ENCODE measurements around the gene C9orf43. TPM values are rescaled to one million over a fixed set of nuclear protein-coding genes. Genes with fewer than 3 reads are reported as not detected.

C9orf43 gene
- total RNA-seq, 3 donors from 2014 or later = 0.20 to 0.55 TPM; not detected in 1

GRCh38 chr9:113471143-113471542 lies 60.6 kb downstream of the C9orf43 start:
- intact Hi-C loops (cut with DNase I, micrococcal nuclease) = no loop called here
- no peak for ATAC-seq

GRCh38 chr9:113471566-113471965 lies 61.0 kb downstream of the C9orf43 start:
- Histone ChIP-seq H3K4me3 (no peak overlapping the region), H3K9me3 (no peaks in the 10 kb centered on the region), H3K36me3 (ENCODE audit: low read depth) (no peaks in the 10 kb centered on the region), H3K4me1 (ENCODE audit: low read depth) (no peaks in the 10 kb centered on the region)
- TF ChIP-seq CTCF (IDR thresholded peaks at IDR 0.05) = no peak
- DNase-seq (no peak), ATAC-seq (peak; percentile 67)
- intact Hi-C loops (cut with DNase I, micrococcal nuclease) = no loop called here

More at GRCh38 chr9:113471143-113471542, 60.6 kb downstream of the C9orf43 start:
- no peaks in the 10 kb centered on the region for H3K9me3 ChIP-seq
- no peaks in the 10 kb centered on the region for H3K36me3 ChIP-seq (ENCODE audit: low read depth)
- no peak for DNase-seq
- no peak for TF ChIP-seq CTCF (IDR thresholded peaks at IDR 0.05)
- no peaks in the 10 kb centered on the region for H3K4me1 ChIP-seq (ENCODE audit: low read depth)
- H3K4me3 ChIP-seq = no peak overlapping the region

GRCh38 chr9:113472199-113472598 lies 61.7 kb downstream of the C9orf43 start:
- H3K4me1 ChIP-seq (ENCODE audit: low read depth) = no peaks in the 10 kb centered on the region
- no peaks in the 10 kb centered on the region for H3K36me3 ChIP-seq (ENCODE audit: low read depth)
- ATAC-seq = no peak
- no peak overlapping the region for H3K4me3 ChIP-seq
- DNase-seq = no peak
- no peaks in the 10 kb centered on the region for H3K9me3 ChIP-seq
- intact Hi-C loops (cut with DNase I, micrococcal nuclease) = no loop called here
- TF ChIP-seq CTCF (IDR thresholded peaks at IDR 0.05) = no peak

- no peaks in the 10 kb centered on the region for H3K9me3 ChIP-seq
- no peak for DNase-seq
- H3K4me3 ChIP-seq = no peak overlapping the region
- intact Hi-C loops (cut with DNase I, micrococcal nuclease) = no loop called here
- H3K4me1 ChIP-seq (ENCODE audit: low read depth) = no peaks in the 10 kb centered on the region
- no peaks in the 10 kb centered on the region for H3K36me3 ChIP-seq (ENCODE audit: low read depth)
- peak; percentile 33 for ATAC-seq
- TF ChIP-seq CTCF (IDR thresholded peaks at IDR 0.05) = no peak
Measured at GRCh38 chr9:113474360-113475028, 63.9 kb downstream of the C9orf43 start.

GRCh38 chr9:113475031-113475430 lies 64.5 kb downstream of the C9orf43 start:
- TF ChIP-seq CTCF (IDR thresholded peaks at IDR 0.05) = no peak
- H3K4me1 ChIP-seq (ENCODE audit: low read depth) = no peaks in the 10 kb centered on the region
- ATAC-seq (no peak), DNase-seq (no peak)
- no peak overlapping the region for H3K4me3 ChIP-seq
- intact Hi-C loops (cut with DNase I, micrococcal nuclease) = no loop called here
- H3K36me3 ChIP-seq (ENCODE audit: low read depth) = no peaks in the 10 kb centered on the region
- H3K9me3 ChIP-seq = no peaks in the 10 kb centered on the region

DNA sequence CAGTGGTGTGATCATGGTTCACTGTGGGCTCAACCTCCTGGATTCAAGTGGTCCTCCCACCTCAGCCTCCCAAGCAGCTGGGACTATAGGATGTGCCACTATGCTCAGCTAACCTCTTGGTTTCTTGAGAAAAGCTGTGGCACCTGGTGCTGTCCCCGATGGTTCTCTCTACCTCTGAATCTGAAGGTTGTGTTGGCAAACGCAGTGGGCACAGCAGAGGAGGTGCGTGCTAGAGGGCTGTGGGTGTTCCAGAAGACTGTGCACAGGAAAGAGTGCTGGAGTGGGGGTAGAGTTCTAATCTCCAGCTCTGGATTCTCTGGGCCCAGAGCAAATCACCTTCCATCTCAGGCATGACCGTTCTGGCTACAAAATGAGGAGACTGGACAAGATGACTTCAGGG lies 65.4 kb downstream of the C9orf43 start:
- intact Hi-C loops (cut with DNase I, micrococcal nuclease) = no loop called here
- no peak for TF ChIP-seq CTCF (IDR thresholded peaks at IDR 0.05)
- DNase-seq = no peak
- Histone ChIP-seq H3K4me1 (ENCODE audit: low read depth) (no peaks in the 10 kb centered on the region), H3K36me3 (ENCODE audit: low read depth) (no peaks in the 10 kb centered on the region), H3K4me3 (no peak overlapping the region), H3K9me3 (no peaks in the 10 kb centered on the region)
- no peak for ATAC-seq
